Urinary bladder (tissue), 4 donors: ENCODE data around the gene LAMP5. TPM values are rescaled to one million over a fixed set of nuclear protein-coding genes. Genes with fewer than 3 reads are reported as not detected.

Source experiments
- DNase-seq: peaks from one replicate; pipeline ENCODE4 v3.0.0-alpha.2; 2015; ENCODE audit errors: extremely low spot score
- H3K27ac ChIP-seq: one replicate; pipeline ENCODE4 v1.5.1; 2013; ENCODE audit warnings: low read depth, mild to moderate bottlenecking, moderate library complexity
- H3K36me3 ChIP-seq: one replicate; pipeline ENCODE4 v1.6.1; 2013; ENCODE audit warnings: mild to moderate bottlenecking, moderate library complexity; ENCODE audit not compliant: insufficient read depth
- H3K4me1 ChIP-seq: one replicate; pipeline ENCODE4 v1.6.1; 2013; ENCODE audit warnings: mild to moderate bottlenecking, moderate library complexity; ENCODE audit not compliant: insufficient read depth
- H3K4me3 ChIP-seq: one replicate; pipeline ENCODE4 v1.5.1; 2013; ENCODE audit warnings: low read depth, low read length
- WGBS: extraction: QIAGEN DNeasy Blood & Tissue Kit; methylation state at CpG from one replicate; pipeline ENCODE4 v1.1.7; 2013; 5-methylcytosine and 5-hydroxymethylcytosine counted together
- polyA plus RNA-seq: library from polyadenylated mRNA; stranded (reverse); fragments of 200-250 nt; gene quantifications from one replicate; pipeline ENCODE4 v1.2.3, GENCODE V29; 2013
- total RNA-seq: library from RNA; depleted of rRNA; stranded (reverse); fragments of >200 nt; gene quantifications from one replicate; pipeline ENCODE4 v1.2.3, GENCODE V29; 2014
- donor health status: healthy with polysubstance abuse.
- donor health status: healthy.

LAMP5 gene
- total and polyA plus RNA-seq, 2 donors = 0.38 to 3.5 TPM

GRCh38 chr20:9490631-9491030 is 23.8 kb upstream of the LAMP5 start:
- H3K27ac ChIP-seq = no peak overlapping the region
- 89% methylated on average over 3 of the region's 3 CpGs for WGBS
- DNase-seq = no peak
- H3K4me1 ChIP-seq = no peaks in the 10 kb centered on the region
- H3K36me3 ChIP-seq = no peaks in the 10 kb centered on the region
- H3K4me3 ChIP-seq = no peak overlapping the region

GRCh38 chr20:9491324-9491723 is 23.1 kb upstream of the LAMP5 start:
- no peak overlapping the region for H3K27ac ChIP-seq
- no peak for DNase-seq
- WGBS = 61% methylated on average over 1 of the region's 1 CpG
- H3K4me3 ChIP-seq = no peak overlapping the region
- no peaks in the 10 kb centered on the region for H3K36me3 ChIP-seq
- H3K4me1 ChIP-seq = no peaks in the 10 kb centered on the region

- WGBS = 41% methylated on average over 4 of the region's 4 CpGs
- Histone ChIP-seq H3K4me1 (no peaks in the 10 kb centered on the region), H3K36me3 (no peaks in the 10 kb centered on the region), H3K27ac (no peak overlapping the region), H3K4me3 (no peak overlapping the region)
- DNase-seq = no peak
Measured at GRCh38 chr20:9492067-9492466, 22.3 kb upstream of the LAMP5 start.

- H3K36me3 ChIP-seq = no peaks in the 10 kb centered on the region
- no peak overlapping the region for H3K4me3 ChIP-seq
- H3K4me1 ChIP-seq = no peaks in the 10 kb centered on the region
- WGBS = 66% methylated on average over 2 of the region's 2 CpGs
- no peak for DNase-seq
- no peak overlapping the region for H3K27ac ChIP-seq
Measured at GRCh38 chr20:9493803-9494202, 20.6 kb upstream of the LAMP5 start.

GRCh38 chr20:9495701-9496100 is 18.7 kb upstream of the LAMP5 start:
- H3K36me3 ChIP-seq = no peaks in the 10 kb centered on the region
- H3K27ac ChIP-seq = no peak overlapping the region
- no peaks in the 10 kb centered on the region for H3K4me1 ChIP-seq
- no peak for DNase-seq
- 54% methylated on average over 2 of the region's 2 CpGs for WGBS
- no peak overlapping the region for H3K4me3 ChIP-seq

GRCh38 chr20:9496155-9496554 is 18.2 kb upstream of the LAMP5 start:
- 80% methylated on average over 3 of the region's 3 CpGs for WGBS

GRCh38 chr20:9498322-9498721 is 16.1 kb upstream of the LAMP5 start:
- no peak for DNase-seq
- Histone ChIP-seq H3K36me3 (no peaks in the 10 kb centered on the region), H3K27ac (no peak overlapping the region), H3K4me1 (no peaks in the 10 kb centered on the region), H3K4me3 (no peak overlapping the region)
- 82% methylated on average over 4 of the region's 4 CpGs for WGBS

More at GRCh38 chr20:9496155-9496554, 18.2 kb upstream of the LAMP5 start:
- Histone ChIP-seq H3K27ac (no peak overlapping the region), H3K4me1 (no peaks in the 10 kb centered on the region), H3K36me3 (no peaks in the 10 kb centered on the region), H3K4me3 (no peak overlapping the region)
- DNase-seq = no peak

- no peak overlapping the region for H3K27ac ChIP-seq
- no peaks in the 10 kb centered on the region for H3K4me1 ChIP-seq
- no peak overlapping the region for H3K4me3 ChIP-seq
- H3K36me3 ChIP-seq = no peaks in the 10 kb centered on the region
- WGBS = 83% methylated on average over 5 of the region's 5 CpGs
- no peak for DNase-seq
Measured at GRCh38 chr20:9499126-9499899, 15.1 kb upstream of the LAMP5 start.

- 8% methylated on average over 2 of the region's 2 CpGs for WGBS
- Histone ChIP-seq H3K4me1 (no peaks in the 10 kb centered on the region), H3K36me3 (no peaks in the 10 kb centered on the region), H3K27ac (no peak overlapping the region), H3K4me3 (no peak overlapping the region)
- no peak for DNase-seq
Measured at GRCh38 chr20:9500121-9500520, 14.3 kb upstream of the LAMP5 start.

GRCh38 chr20:9501473-9501872 is 12.9 kb upstream of the LAMP5 start:
- Histone ChIP-seq H3K27ac (no peak overlapping the region), H3K4me1 (no peaks in the 10 kb centered on the region), H3K36me3 (no peaks in the 10 kb centered on the region), H3K4me3 (no peak overlapping the region)
- DNase-seq = no peak
- 68% methylated on average over 2 of the region's 2 CpGs for WGBS

- H3K4me1 ChIP-seq = no peaks in the 10 kb centered on the region
- H3K36me3 ChIP-seq = no peaks in the 10 kb centered on the region
- no peak overlapping the region for H3K4me3 ChIP-seq
- no peak for DNase-seq
- H3K27ac ChIP-seq = no peak overlapping the region
- 45% methylated on average over 9 of the region's 9 CpGs for WGBS
Measured at GRCh38 chr20:9503526-9504245, 10.7 kb upstream of the LAMP5 start.

GRCh38 chr20:9506280-9506821 is 8.0 kb upstream of the LAMP5 start:
- 7% methylated on average over 34 of the region's 34 CpGs for WGBS
- no peaks in the 10 kb centered on the region for H3K36me3 ChIP-seq
- H3K4me1 ChIP-seq = no peaks in the 10 kb centered on the region
- DNase-seq = no peak
- no peak overlapping the region for H3K4me3 ChIP-seq
- H3K27ac ChIP-seq = no peak overlapping the region

- no peak overlapping the region for H3K27ac ChIP-seq
- H3K4me3 ChIP-seq = no peak overlapping the region
- DNase-seq = no peak
- H3K36me3 ChIP-seq = no peaks in the 10 kb centered on the region
- H3K4me1 ChIP-seq = no peaks in the 10 kb centered on the region
- WGBS = 4% methylated on average over 31 of the region's 31 CpGs
Measured at GRCh38 chr20:9506964-9507369, 7.4 kb upstream of the LAMP5 start.
